ENCODE data around the gene GMEB2. TPM values are rescaled to one million over a fixed set of nuclear protein-coding genes. Genes with fewer than 3 reads are reported as not detected.
A peak's percentile ranks its signal among the peaks of the same experiment; 100 is the strongest.

GMEB2 gene
- total RNA-seq, 1 experiment from 2014 or later: 21.5 TPM

DNA sequence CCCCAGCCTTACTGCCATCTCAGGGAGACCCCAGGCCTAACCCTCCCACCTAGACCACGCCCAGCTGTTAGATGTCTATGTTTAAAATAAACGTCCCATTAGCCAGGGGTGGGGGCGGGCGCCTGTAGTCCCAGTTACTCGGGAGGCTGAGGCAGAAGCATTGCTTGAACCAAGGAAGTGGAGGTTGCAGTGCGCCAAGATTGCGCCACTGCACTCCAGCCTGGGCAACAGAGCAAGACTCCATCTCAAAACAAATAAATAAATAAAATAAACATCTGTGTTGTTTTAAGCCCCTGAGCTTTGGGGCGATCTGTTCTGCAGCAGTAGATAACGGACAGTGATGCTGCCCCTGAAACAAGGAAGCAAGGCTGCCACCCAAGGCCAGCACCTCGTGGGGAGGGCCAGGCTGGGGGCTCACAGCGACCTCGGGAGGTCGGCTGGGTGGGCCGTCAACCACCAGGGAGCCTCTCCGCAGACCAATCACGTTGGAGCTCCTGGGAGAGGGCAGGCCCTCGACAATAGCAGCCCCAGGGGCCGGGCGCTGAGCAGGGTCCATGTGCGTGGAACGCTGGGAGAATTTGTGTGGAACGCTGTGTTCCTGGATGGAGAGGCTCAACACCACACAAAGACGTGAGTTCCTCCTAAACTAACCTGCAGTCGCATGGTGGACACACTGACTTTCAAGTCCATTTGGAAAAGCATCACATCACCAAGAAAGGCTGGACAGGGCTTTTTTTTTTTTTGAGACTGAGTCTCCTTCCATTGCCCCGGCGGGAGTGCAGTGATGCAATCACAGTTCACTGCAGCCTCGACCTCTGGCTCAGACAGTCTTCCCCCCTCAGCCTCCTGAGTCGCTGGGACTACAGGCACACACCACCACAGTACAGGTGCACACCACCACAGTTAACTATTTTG, 51.8 kb downstream of the GMEB2 start:
- Histone ChIP-seq H3K27me3 (replicated peaks; ENCODE audit: control insufficient read depth, insufficient read depth, low read length) (no peaks in the 10 kb centered on the region), H3K9me3 (no peaks in the 10 kb centered on the region), H3K4me1 (peaks cover 15% of the 10 kb centered on the region), H3K4me3 (ENCODE audit: low read depth, low read length) (no peak overlapping the region), H3K36me3 (ENCODE audit: control insufficient read depth, insufficient read depth, low read length) (no peaks in the 10 kb centered on the region)
- Mint-ChIP-seq H3K9me3 (ENCODE audit: unreplicated experiment) (no peaks in the 10 kb centered on the region), H3K4me1 (ENCODE audit: low read depth, unreplicated experiment) (no peaks in the 10 kb centered on the region), H3K4me3 (ENCODE audit: unreplicated experiment) (peak overlapping the region; percentile 76), H3K27ac (ENCODE audit: unreplicated experiment) (no peak overlapping the region), H3K27me3 (ENCODE audit: insufficient read depth, unreplicated experiment) (peaks cover 3% of the 10 kb centered on the region), H3K36me3 (ENCODE audit: insufficient read depth, unreplicated experiment) (no peaks in the 10 kb centered on the region)
- BruUV-seq (replicated peaks): no TSS peak
- POLR2A ChIA-PET: interaction anchor here (0.8 to 1.3 kb wide), 3 partner anchors 35 to 133 kb away, joined by 3 to 11 read pairs (median 6); partner anchors contain the start of genes ARFRP1 and ZGPAT
- intact Hi-C loops (cut with micrococcal nuclease; ENCODE audit: unreplicated experiment): loop anchor here (5.0 kb wide), 1 partner anchor 38 kb away; the partner anchor contains the start of gene PTK6
- TF ChIP-seq, protein P1, sequence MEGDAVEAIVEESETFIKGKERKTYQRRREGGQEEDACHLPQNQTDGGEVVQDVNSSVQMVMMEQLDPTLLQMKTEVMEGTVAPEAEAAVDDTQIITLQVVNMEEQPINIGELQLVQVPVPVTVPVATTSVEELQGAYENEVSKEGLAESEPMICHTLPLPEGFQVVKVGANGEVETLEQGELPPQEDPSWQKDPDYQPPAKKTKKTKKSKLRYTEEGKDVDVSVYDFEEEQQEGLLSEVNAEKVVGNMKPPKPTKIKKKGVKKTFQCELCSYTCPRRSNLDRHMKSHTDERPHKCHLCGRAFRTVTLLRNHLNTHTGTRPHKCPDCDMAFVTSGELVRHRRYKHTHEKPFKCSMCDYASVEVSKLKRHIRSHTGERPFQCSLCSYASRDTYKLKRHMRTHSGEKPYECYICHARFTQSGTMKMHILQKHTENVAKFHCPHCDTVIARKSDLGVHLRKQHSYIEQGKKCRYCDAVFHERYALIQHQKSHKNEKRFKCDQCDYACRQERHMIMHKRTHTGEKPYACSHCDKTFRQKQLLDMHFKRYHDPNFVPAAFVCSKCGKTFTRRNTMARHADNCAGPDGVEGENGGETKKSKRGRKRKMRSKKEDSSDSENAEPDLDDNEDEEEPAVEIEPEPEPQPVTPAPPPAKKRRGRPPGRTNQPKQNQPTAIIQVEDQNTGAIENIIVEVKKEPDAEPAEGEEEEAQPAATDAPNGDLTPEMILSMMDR (IDR thresholded peaks at IDR 0.05; ENCODE audit: insufficient read depth in 1 of 2, low read depth in 1 of 2, low read length in 1 of 2, severe bottlenecking in 1 of 2, unreplicated experiment in 1 of 2): no peak
- no peak for DNase-seq
- CTCF ChIA-PET: interaction anchor here (0.6 to 2.7 kb wide), 8 partner anchors 29 to 442 kb away, joined by 3 to 34 read pairs (median 4); partner anchors contain the start of genes GMEB2 and PTK6

DNA sequence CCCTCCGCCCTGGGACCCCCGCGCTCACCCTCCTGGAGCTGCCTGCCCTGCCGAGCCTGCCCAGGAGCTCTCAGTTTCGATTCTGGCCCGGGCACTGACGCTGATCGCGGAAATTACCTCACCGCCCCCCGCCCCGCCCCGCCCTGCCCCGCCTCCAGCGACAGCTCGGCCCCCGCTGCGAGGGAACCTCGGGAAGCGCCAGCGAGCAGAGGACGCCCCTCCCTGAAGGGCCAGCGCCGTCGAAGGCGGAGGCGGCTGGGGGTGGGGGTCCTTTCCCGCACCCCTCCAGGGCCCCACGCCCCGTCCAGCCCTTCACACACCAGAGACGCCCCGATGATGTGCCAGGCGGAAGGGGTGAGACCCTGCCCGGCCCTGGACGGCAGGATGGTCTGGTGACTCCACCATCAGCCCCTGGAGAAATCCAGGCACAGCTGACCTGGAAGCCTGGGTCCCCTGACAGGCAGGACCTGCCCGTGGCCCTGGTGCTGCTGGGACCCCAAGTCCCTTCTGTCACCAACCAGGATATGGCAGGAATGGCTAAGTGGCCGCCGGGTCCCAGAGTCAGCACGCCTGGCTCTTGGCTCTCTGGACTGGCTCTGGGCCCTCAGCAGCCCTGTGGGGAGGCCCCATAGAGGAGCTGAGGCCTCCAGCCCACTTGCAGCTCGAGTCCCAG, 52.6 kb downstream of the GMEB2 start, which contains the start of gene HELZ2:
TSS of gene HELZ2 (minus strand) at position 84 of the 673 bp plus-strand sequence. CDS start 1,854 bp downstream, outside the sequence.
- H3K36me3 Mint-ChIP-seq (ENCODE audit: insufficient read depth, unreplicated experiment): peaks cover 7% of the 10 kb centered on the region
- no TSS peak for BruUV-seq (replicated peaks)
- peaks cover 3% of the 10 kb centered on the region for H3K27me3 Mint-ChIP-seq (ENCODE audit: insufficient read depth, unreplicated experiment)
- peak within 1 kb of the TSS; percentile 76 for H3K4me3 Mint-ChIP-seq (ENCODE audit: unreplicated experiment)
- Histone ChIP-seq H3K27me3 (replicated peaks; ENCODE audit: control insufficient read depth, insufficient read depth, low read length) (no peaks in the 10 kb centered on the region), H3K9me3 (no peaks in the 10 kb centered on the region), H3K4me1 (peaks cover 15% of the 10 kb centered on the region), H3K4me3 (ENCODE audit: low read depth, low read length) (peak within 1 kb of the TSS; percentile 91), H3K36me3 (ENCODE audit: control insufficient read depth, insufficient read depth, low read length) (no peaks in the 10 kb centered on the region)
- intact Hi-C loops (cut with micrococcal nuclease; ENCODE audit: unreplicated experiment): loop anchor here (5.0 kb wide), 1 partner anchor 37 kb away; the partner anchor contains the start of gene PTK6
- H3K27ac Mint-ChIP-seq (ENCODE audit: unreplicated experiment): peak within 1 kb of the TSS; percentile 83
- H3K4me1 Mint-ChIP-seq (ENCODE audit: low read depth, unreplicated experiment): no peaks in the 10 kb centered on the region
- TF ChIP-seq, protein P1 (IDR thresholded peaks at IDR 0.05; ENCODE audit: insufficient read depth in 1 of 2, low read depth in 1 of 2, low read length in 1 of 2, severe bottlenecking in 1 of 2, unreplicated experiment in 1 of 2): no peak
- DNase-seq: peak; percentile 82 to 85
- CTCF ChIA-PET: interaction anchor here (0.6 to 2.7 kb wide), 11 partner anchors 7 to 505 kb away, joined by 3 to 34 read pairs (median 4); partner anchors contain the start of genes GMEB2, OPRL1, PTK6 and RGS19
- H3K9me3 Mint-ChIP-seq (ENCODE audit: unreplicated experiment): no peaks in the 10 kb centered on the region
- POLR2A ChIA-PET: interaction anchor here (0.6 to 1.5 kb wide), 20 partner anchors 18 to 509 kb away, joined by 3 to 11 read pairs (median 5); partner anchors contain the start of genes ARFRP1, GMEB2, PPDPF and RTEL1

Data from Caco-2 (cell line).